HG03159 (cell line): ENCODE data around the gene ADCY7.
A peak's percentile ranks its signal among the peaks of the same experiment; 100 is the strongest.

ENCODE experiments used
- ATAC-seq: cut with Tn5 transposase; IDR thresholded peaks from one replicate; pipeline ENCODE4 v1.9.1; 2021; ENCODE audit warnings: mild to moderate bottlenecking, moderate library complexity; ENCODE audit not compliant: unreplicated experiment

ADCY7 gene

GRCh38 chr16:50279504-50279865 is 13.1 kb downstream of the ADCY7 start:
- ATAC-seq, result no peak

GRCh38 chr16:50280932-50281331 is 14.6 kb downstream of the ADCY7 start:
- no peak for ATAC-seq

GRCh38 chr16:50281391-50282009 is 15.1 kb downstream of the ADCY7 start:
- no peak for ATAC-seq

GRCh38 chr16:50282010-50282538 is 15.7 kb downstream of the ADCY7 start:
- peak; percentile 80 for ATAC-seq

GRCh38 chr16:50282955-50283631 is 16.7 kb downstream of the ADCY7 start:
- no peak for ATAC-seq

GRCh38 chr16:50284131-50284911 is 18.0 kb downstream of the ADCY7 start:
- no peak for ATAC-seq

GRCh38 chr16:50285406-50286003 is 19.2 kb downstream of the ADCY7 start:
- ATAC-seq, result no peak

GRCh38 chr16:50286681-50287080 is 20.3 kb downstream of the ADCY7 start:
- no peak for ATAC-seq

GRCh38 chr16:50288026-50288425 is 21.7 kb downstream of the ADCY7 start:
- ATAC-seq, result no peak

- ATAC-seq, result no peak
These were observed 22.6 kb downstream of the ADCY7 start for GRCh38 chr16:50288920-50289319.

- ATAC-seq, result no peak
These were observed 23.8 kb downstream of the ADCY7 start for GRCh38 chr16:50289950-50290764.

- ATAC-seq, result no peak
These were observed 24.5 kb downstream of the ADCY7 start for GRCh38 chr16:50290856-50291255.

GRCh38 chr16:50291719-50292565 is 25.6 kb downstream of the ADCY7 start:
- no peak for ATAC-seq

GRCh38 chr16:50292566-50292948 is 26.2 kb downstream of the ADCY7 start:
- no peak for ATAC-seq

- no peak for ATAC-seq
These were observed 26.9 kb downstream of the ADCY7 start for GRCh38 chr16:50293041-50293783.

- ATAC-seq, result no peak
These were observed 27.9 kb downstream of the ADCY7 start for GRCh38 chr16:50293994-50294855.

GRCh38 chr16:50294955-50295354 is 28.6 kb downstream of the ADCY7 start:
- ATAC-seq, result no peak

- ATAC-seq, result no peak
These were observed 29.3 kb downstream of the ADCY7 start for GRCh38 chr16:50295541-50296132.
